K562 (cell line): ENCODE measurements around the gene LCA5L. TPM values are rescaled to one million over a fixed set of nuclear protein-coding genes. Genes with fewer than 3 reads are reported as not detected.

Experiments used
- ATAC-seq: fragments of 200-7000 bp; cut with Tn5 transposase; 3 replicates; pipeline ENCODE4 v1.9.1; 2020; ENCODE audit warnings: moderate library complexity
- BruUV-seq: library from RNA; stranded (reverse); fragments of 400-500 nt; replicated peaks from 2 replicates; lab custom pipeline; 2021; lab: Mats Ljungman, UMichigan
- CTCF ChIA-PET: fragments of 300-600 bp; formaldehyde crosslinking; extraction: SDS; loops from one replicate; lab custom pipeline; 2021; ENCODE audit warnings: low intra/inter-chr PET ratio; lab: Yijun Ruan, JAX
- POLR2A ChIA-PET: fragments of 300-600, 350-650 bp; sonication (Branson Sonifier 250); formaldehyde crosslinking; extraction: SDS; loops from one replicate; lab custom pipeline; 2021; ENCODE audit warnings: antibody characterized with exemption, inconsistent platforms; lab: Yijun Ruan, JAX
- DNase-seq, 4 experiments: peaks; one replicate each; pipeline versions ENCODE4 v3.0.0 to v3.0.0-alpha.2; 2011 to 2018; ENCODE audit warnings: low spot score in 3 of 4, mixed read lengths in 3 of 4; ENCODE audit errors: extremely low read depth in 1 of 4
- FAIRE-seq: peaks from 2 replicates; lab custom pipeline; 2011; peaks lifted over from hg19 to GRCh38; lab: Jason Lieb, UNC
- H2AFZ ChIP-seq: 2 replicates; pipeline ENCODE4 v1.6.0; 2011; ENCODE audit warnings: low read depth, low read length, control low read depth, inconsistent platforms
- H3K27ac ChIP-seq: fragments of 200-600 bp; 3 replicates; pipeline ENCODE4 v1.8.0; 2011; ENCODE audit warnings: low read depth, mild to moderate bottlenecking, control low read depth, inconsistent platforms, low read length, moderate library complexity, mixed read lengths; ENCODE audit errors: extremely low read depth
- H3K27me3 ChIP-seq, 2 experiments: fragments of 300-600 bp in 1 of 2; 2 replicates in 1 of 2; 3 replicates in 1 of 2; pipeline versions ENCODE4 v1.6.0 to v1.8.0; 2011; ENCODE audit warnings: inconsistent platforms in 2 of 2, low read length in 2 of 2, mild to moderate bottlenecking in 1 of 2, mixed read lengths in 1 of 2, moderate library complexity in 1 of 2; ENCODE audit not compliant: control insufficient read depth in 2 of 2, insufficient read depth in 2 of 2
- H3K36me3 ChIP-seq: fragments of 300-600 bp; 3 replicates; pipeline ENCODE4 v1.8.0; 2011; ENCODE audit warnings: mild to moderate bottlenecking, low read length, inconsistent platforms; ENCODE audit not compliant: control insufficient read depth, insufficient read depth
- H3K4me1 ChIP-seq, 2 experiments: fragments of 200-600 bp in 1 of 2; replicated peaks in 1 of 2; 2 replicates in 1 of 2; 3 replicates in 1 of 2; pipeline versions ENCODE4 v1.5.1 to v1.8.0; 2011; ENCODE audit warnings: inconsistent platforms in 2 of 2, low read length in 2 of 2, mild to moderate bottlenecking in 1 of 2, mixed read lengths in 1 of 2, moderate library complexity in 1 of 2; ENCODE audit not compliant: control insufficient read depth in 2 of 2, insufficient read depth in 2 of 2
- H3K4me2 ChIP-seq: 2 replicates; pipeline ENCODE4 v1.6.1; 2011; ENCODE audit warnings: low read length, control low read depth, inconsistent platforms, mixed read lengths; ENCODE audit not compliant: insufficient read depth
- H3K4me3 ChIP-seq: fragments of 200-600 bp; sonication (generic), shearing (Covaris generic); 2 replicates; pipeline ENCODE4 v1.5.1; 2016; ENCODE audit warnings: control low read depth, inconsistent platforms
- H3K79me2 ChIP-seq: fragments of 200-600 bp; 3 replicates; pipeline ENCODE4 v1.8.0; 2011; ENCODE audit warnings: low read length, inconsistent platforms; ENCODE audit not compliant: control insufficient read depth, insufficient read depth
- H3K9ac ChIP-seq, 2 experiments: 2 replicates each; pipeline versions ENCODE4 v1.6.0 to v1.6.1; 2011; ENCODE audit warnings: low read depth in 2 of 2, low read length in 2 of 2, control low read depth in 1 of 2, inconsistent platforms in 1 of 2, mild to moderate bottlenecking in 1 of 2, mixed read lengths in 1 of 2; ENCODE audit not compliant: insufficient read depth in 1 of 2
- H3K9me1 ChIP-seq: one replicate; pipeline ENCODE4 v1.6.0; 2011; ENCODE audit warnings: inconsistent platforms, mild to moderate bottlenecking, low read length, moderate library complexity; ENCODE audit not compliant: control insufficient read depth, insufficient read depth
- H3K9me3 ChIP-seq: replicated peaks from 2 replicates; pipeline ENCODE4 v1.5.1; 2011; ENCODE audit warnings: low read depth, low read length, inconsistent platforms; ENCODE audit not compliant: control insufficient read depth, insufficient read depth
- H4K20me1 ChIP-seq: replicated peaks from 2 replicates; pipeline ENCODE4 v1.6.1; 2011; ENCODE audit warnings: low read length, inconsistent platforms, mixed read lengths; ENCODE audit not compliant: control insufficient read depth, insufficient read depth
- C11orf30 ChIP-seq: fragments of 450-650 bp; IDR thresholded peaks from 2 replicates; pipeline ENCODE4 v1.6.1; 2016; ENCODE audit warnings: low read depth, mild to moderate bottlenecking
- CBFA2T2 ChIP-seq: fragments of 450-650 bp; conservative IDR thresholded peaks from 2 replicates; pipeline ENCODE4 v1.6.1; 2017; ENCODE audit warnings: mild to moderate bottlenecking
- CBFA2T3 ChIP-seq: fragments of 450-650 bp; IDR thresholded peaks from 2 replicates; pipeline ENCODE4 v1.6.1; 2017
- CREBBP ChIP-seq: IDR thresholded peaks from one replicate; pipeline ENCODE4 v1.6.1; 2012; ENCODE audit warnings: low read depth, mild to moderate bottlenecking, control low read depth, inconsistent platforms, low read length
- EP300 ChIP-seq: IDR thresholded peaks from 2 replicates; pipeline ENCODE4 v1.6.1; 2012; ENCODE audit warnings: low read length, improper control_type of control experiment
- ERF ChIP-seq: fragments of 450-650 bp; formaldehyde crosslinking; IDR thresholded peaks from 2 replicates; pipeline ENCODE4 v1.4.0; 2020; ENCODE audit warnings: mild to moderate bottlenecking, mixed read lengths
- MCM7 ChIP-seq, 2 experiments: fragments of 450-650 bp; IDR thresholded peaks; 2 replicates each; pipeline ENCODE4 v1.6.1; 2016 to 2018
- MED1 ChIP-seq: sonication (generic); formaldehyde crosslinking; IDR thresholded peaks from 2 replicates; pipeline ENCODE4 v1.8.1; 2023; ENCODE audit warnings: missing genetic modification reagents, borderline replicate concordance
- PBX2 ChIP-seq, 2 experiments: IDR thresholded peaks in 1 of 2; conservative IDR thresholded peaks in 1 of 2; 2 replicates each; pipeline ENCODE4 v1.6.1; 2016; ENCODE audit warnings: low read depth in 2 of 2, mild to moderate bottlenecking in 1 of 2, missing compliant biosample characterization in 1 of 2, missing genetic modification characterization in 1 of 2, moderate library complexity in 1 of 2
- POLR2AphosphoS5 ChIP-seq: IDR thresholded peaks from 2 replicates; pipeline ENCODE4 v1.6.1; 2011; ENCODE audit warnings: mild to moderate bottlenecking, low read depth, low read length, moderate library complexity; ENCODE audit not compliant: control insufficient read depth, insufficient read depth
- SNRNP70 ChIP-seq: fragments of 200-400 bp; formaldehyde crosslinking; optimal IDR thresholded peaks from 2 replicates; pipeline ENCODE3; 2017; ENCODE audit warnings: low read depth, low read length
- TAL1 ChIP-seq: fragments of 450-650 bp; IDR thresholded peaks from 2 replicates; pipeline ENCODE4 v1.6.1; 2016; ENCODE audit warnings: mild to moderate bottlenecking
- TCF15 ChIP-seq: fragments of 250-450 bp; sonication (Bioruptor Pico); IDR thresholded peaks from 2 replicates; pipeline ENCODE4 v1.8.0; 2022; ENCODE audit warnings: moderate library complexity, mild to moderate bottlenecking, inconsistent platforms
- TEAD4 ChIP-seq, 2 experiments: sonication (generic) in 1 of 2; formaldehyde crosslinking in 1 of 2; IDR thresholded peaks; 2 replicates each; pipeline versions ENCODE4 v1.6.1 to v1.8.0; 2012 to 2022; ENCODE audit warnings: borderline replicate concordance in 1 of 2, inconsistent platforms in 1 of 2, low read length in 1 of 2, mild to moderate bottlenecking in 1 of 2, missing genetic modification reagents in 1 of 2
- YBX1 ChIP-seq: fragments of 450-650 bp; IDR thresholded peaks from 2 replicates; pipeline ENCODE4 v1.7.1; 2016; ENCODE audit warnings: mild to moderate bottlenecking
- ZNF316 ChIP-seq: fragments of 450-650 bp; IDR thresholded peaks from 2 replicates; pipeline ENCODE4 v1.6.1; 2016
- WGBS: fragments of 100-300 bp; shearing (Covaris generic); methylation state at CpG from one replicate; pipeline ENCODE4 v1.1.6; 2016; ENCODE audit warnings: low coverage, mixed read lengths; ENCODE audit not compliant: insufficient coverage; ENCODE audit errors: missing lambda C conversion rate; 5-methylcytosine and 5-hydroxymethylcytosine counted together
- in situ Hi-C: fragments of 300-500 bp; cut with MboI; formaldehyde crosslinking; loops from 4 replicates; pipeline ENCODE4 v1.15.0; 2018; ENCODE audit warnings: inconsistent platforms, mixed read lengths
- intact Hi-C: fragments of 100-400 bp; cut with micrococcal nuclease; formaldehyde crosslinking; loops from 2 replicates; pipeline ENCODE4 v1.14.2; 2022
- polyA plus RNA-seq, 8 experiments: library from polyadenylated mRNA; depleted of rRNA in 4 of 8; stranded (reverse) in 5 of 8; unstranded in 3 of 8; fragments of >200 nt; fragmentation: Nextera tagmentation in 2 of 8; fragmentation: Illumina TruSeq in 1 of 8; extraction: Ambion mirVana in 2 of 8; extraction: Trizol in 1 of 8; gene quantifications; 2 replicates each; pipeline versions ENCODE4 v1.2.1 to v1.2.3, GENCODE V29; 2011 to 2014; ENCODE audit warnings: inconsistent platforms in 1 of 8, missing spikeins in 1 of 8
- total RNA-seq, 7 experiments: library from RNA; depleted of rRNA in 6 of 7; stranded (reverse); fragments of >200 nt in 6 of 7; fragmentation: Illumina TruSeq in 2 of 7; extraction: Trizol in 2 of 7; gene quantifications; 2 replicates each; pipeline versions ENCODE4 v1.2.1 to v1.2.3, GENCODE V29; 2011 to 2021; ENCODE audit warnings: low replicate concordance in 1 of 7

LCA5L gene
- total and polyA plus RNA-seq, 9 of the 15 experiments (the other 6 are each of a cell fraction or from before 2014, with no cell fraction given): 1.8 to 4.9 (median 3.8) TPM

- ATAC-seq: peak; percentile 51
- DNase-seq: no peak
- H3K79me2 ChIP-seq: no peaks in the 10 kb centered on the region
- no peak overlapping the region for H2AFZ ChIP-seq
- H3K9ac ChIP-seq: no peak overlapping the region
- no peaks in the 10 kb centered on the region for H4K20me1 ChIP-seq
- H3K27me3 ChIP-seq: no peaks in the 10 kb centered on the region; a peak in 1 of 5 replicates
- intact Hi-C loops (no loop called here), in situ Hi-C loops (no loop called here)
- BruUV-seq: no TSS peak
- ChIA-PET CTCF (no interaction called here), POLR2A (interaction anchor here (0.7 to 2.6 kb wide), 3 partner anchors 15 to 129 kb away, joined by 3 to 6 read pairs (median 5); no protein-coding TSS in a partner anchor)
- no peaks in the 10 kb centered on the region for H3K36me3 ChIP-seq
- no peak for FAIRE-seq
- H3K9me3 ChIP-seq: no peaks in the 10 kb centered on the region
- no peak overlapping the region for H3K4me2 ChIP-seq
- H3K9me1 ChIP-seq: no peaks in the 10 kb centered on the region
- WGBS: 5% methylated on average over 2 of the region's 2 CpGs
- H3K4me1 ChIP-seq: no peaks in the 10 kb centered on the region
- H3K4me3 ChIP-seq: no peak overlapping the region
- TF ChIP-seq POLR2AphosphoS5 (no peak), PBX2 (CRISPR knock-in tag; IDR thresholded peaks at IDR 0.05; ENCODE audit: low read depth) (no peak), PBX2 (tag; conservative IDR thresholded peaks at IDR 0.05; ENCODE audit: low read depth) (no peak), CBFA2T3 (peak; percentile 52; the same call in 1 of the 2 replicates), TAL1 (peak; percentile 34; the same call in 1 of the 2 replicates), ZNF316 (peak; percentile 58; the same call in 1 of the 2 replicates), C11orf30 (peak; percentile 29; the same call in 1 of the 2 replicates), SNRNP70 (no peak), CBFA2T2 (peak; percentile 23; the same call in 1 of the 2 replicates), MED1 (CRISPR knock-in tag) (no peak), TEAD4 (IDR thresholded peaks at IDR 0.05; ENCODE audit: low read length) (0 out of 2 replicates have a peak, but pooled peaks have one; percentile 17), TEAD4 (CRISPR knock-in tag; IDR thresholded peaks at IDR 0.05; ENCODE audit: borderline replicate concordance) (no peak), TCF15 (CRISPR knock-in tag) (no peak), ERF (CRISPR knock-in tag) (no peak), CREBBP (no peak), EP300 (no peak), MCM7 (IDR thresholded peaks at IDR 0.05) (no peak), YBX1 (no peak)
- H3K27ac ChIP-seq: no peak overlapping the region
Measured at GRCh38 chr21:39474611-39475010, 29.0 kb upstream of the LCA5L start.
